Calu3 (cell line): ENCODE measurements around the gene SLC8A3. TPM values are rescaled to one million over a fixed set of nuclear protein-coding genes. Genes with fewer than 3 reads are reported as not detected.

Experiments
- BruUV-seq: library from RNA; stranded (reverse); fragments of 400-500 nt; replicated peaks from 2 replicates; lab custom pipeline; 2021; lab: Mats Ljungman, UMichigan
- CTCF ChIA-PET: fragments of 300-600 bp; sonication (Branson Sonifier 250); formaldehyde crosslinking; loops from one replicate; lab custom pipeline; 2022; ENCODE audit warnings: antibody characterized with exemption; lab: Charles Lee
- DNase-seq: peaks from one replicate; pipeline ENCODE4 v3.0.0; 2022
- H3K27ac Mint-ChIP-seq: one replicate; pipeline ENCODE4 v1.8.0; 2022; ENCODE audit warnings: mixed read lengths; ENCODE audit not compliant: unreplicated experiment
- H3K27me3 Mint-ChIP-seq: one replicate; pipeline ENCODE4 v1.8.0; 2022; ENCODE audit warnings: mixed read lengths; ENCODE audit not compliant: unreplicated experiment
- H3K36me3 Mint-ChIP-seq: one replicate; pipeline ENCODE4 v1.8.0; 2022; ENCODE audit warnings: mild to moderate bottlenecking, moderate library complexity, mixed read lengths; ENCODE audit not compliant: insufficient read depth, unreplicated experiment
- H3K4me1 Mint-ChIP-seq: one replicate; pipeline ENCODE4 v1.8.0; 2022; ENCODE audit warnings: mild to moderate bottlenecking, low read depth, mixed read lengths; ENCODE audit not compliant: unreplicated experiment
- H3K4me3 Mint-ChIP-seq: one replicate; pipeline ENCODE4 v1.8.0; 2022; ENCODE audit warnings: mild to moderate bottlenecking, low read depth, moderate library complexity, mixed read lengths; ENCODE audit not compliant: unreplicated experiment
- H3K9me3 Mint-ChIP-seq: one replicate; pipeline ENCODE4 v1.8.0; 2022; ENCODE audit warnings: low read depth, mixed read lengths; ENCODE audit not compliant: unreplicated experiment
- intact Hi-C: fragments of 100-400 bp; cut with micrococcal nuclease; formaldehyde crosslinking; loops from one replicate; pipeline ENCODE4 v1.10.0; 2022; ENCODE audit not compliant: unreplicated experiment
- total RNA-seq: library from RNA; stranded (reverse); gene quantifications from 2 replicates; pipeline ENCODE4 v1.2.3, GENCODE V29; 2022
- TF ChIP-seq, protein P1 (sequence below): fragments of 200-600 bp; IDR thresholded peaks from one replicate; pipeline ENCODE4 v1.8.0; 2022; ENCODE audit warnings: antibody characterized with exemption; ENCODE audit not compliant: unreplicated experiment

Gene SLC8A3
- total RNA-seq, 1 experiment from 2014 or later: not detected

- Mint-ChIP-seq H3K27ac (no peak overlapping the region), H3K4me3 (no peak overlapping the region), H3K36me3 (no peaks in the 10 kb centered on the region), H3K4me1 (no peaks in the 10 kb centered on the region), H3K27me3 (peaks cover 86% of the 10 kb centered on the region), H3K9me3 (no peaks in the 10 kb centered on the region)
- DNase-seq: no peak
- intact Hi-C loops: no loop called here
- CTCF ChIA-PET: no interaction called here
- BruUV-seq: no TSS peak
- TF ChIP-seq, protein P1, sequence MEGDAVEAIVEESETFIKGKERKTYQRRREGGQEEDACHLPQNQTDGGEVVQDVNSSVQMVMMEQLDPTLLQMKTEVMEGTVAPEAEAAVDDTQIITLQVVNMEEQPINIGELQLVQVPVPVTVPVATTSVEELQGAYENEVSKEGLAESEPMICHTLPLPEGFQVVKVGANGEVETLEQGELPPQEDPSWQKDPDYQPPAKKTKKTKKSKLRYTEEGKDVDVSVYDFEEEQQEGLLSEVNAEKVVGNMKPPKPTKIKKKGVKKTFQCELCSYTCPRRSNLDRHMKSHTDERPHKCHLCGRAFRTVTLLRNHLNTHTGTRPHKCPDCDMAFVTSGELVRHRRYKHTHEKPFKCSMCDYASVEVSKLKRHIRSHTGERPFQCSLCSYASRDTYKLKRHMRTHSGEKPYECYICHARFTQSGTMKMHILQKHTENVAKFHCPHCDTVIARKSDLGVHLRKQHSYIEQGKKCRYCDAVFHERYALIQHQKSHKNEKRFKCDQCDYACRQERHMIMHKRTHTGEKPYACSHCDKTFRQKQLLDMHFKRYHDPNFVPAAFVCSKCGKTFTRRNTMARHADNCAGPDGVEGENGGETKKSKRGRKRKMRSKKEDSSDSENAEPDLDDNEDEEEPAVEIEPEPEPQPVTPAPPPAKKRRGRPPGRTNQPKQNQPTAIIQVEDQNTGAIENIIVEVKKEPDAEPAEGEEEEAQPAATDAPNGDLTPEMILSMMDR: no peak
Measured at GRCh38 chr14:70171726-70172125, 17.0 kb downstream of the SLC8A3 start.

- intact Hi-C loops: no loop called here
- Mint-ChIP-seq H3K4me3 (no peak overlapping the region), H3K36me3 (no peaks in the 10 kb centered on the region), H3K27me3 (peaks cover 88% of the 10 kb centered on the region), H3K9me3 (no peaks in the 10 kb centered on the region), H3K4me1 (no peaks in the 10 kb centered on the region), H3K27ac (no peak overlapping the region)
- BruUV-seq: no TSS peak
- CTCF ChIA-PET: no interaction called here
- TF ChIP-seq, protein P1: no peak
- DNase-seq: no peak
Measured at GRCh38 chr14:70170976-70171375, 17.8 kb downstream of the SLC8A3 start.

GRCh38 chr14:70168406-70168805, 20.3 kb downstream of the SLC8A3 start:
- Mint-ChIP-seq H3K4me3 (no peak overlapping the region), H3K9me3 (no peaks in the 10 kb centered on the region)
- intact Hi-C loops: no loop called here

GRCh38 chr14:70166530-70167203, 22.1 kb downstream of the SLC8A3 start:
- intact Hi-C loops: no loop called here
- no TSS peak for BruUV-seq
- peaks cover 91% of the 10 kb centered on the region for H3K27me3 Mint-ChIP-seq
- TF ChIP-seq, protein P1: no peak
- CTCF ChIA-PET: no interaction called here
- no peak overlapping the region for H3K27ac Mint-ChIP-seq
- H3K36me3 Mint-ChIP-seq: no peaks in the 10 kb centered on the region
- no peak overlapping the region for H3K4me3 Mint-ChIP-seq
- no peaks in the 10 kb centered on the region for H3K9me3 Mint-ChIP-seq
- DNase-seq: no peak
- H3K4me1 Mint-ChIP-seq: no peaks in the 10 kb centered on the region

More at GRCh38 chr14:70168406-70168805, 20.3 kb downstream of the SLC8A3 start:
- DNase-seq: no peak
- Mint-ChIP-seq H3K27ac (no peak overlapping the region), H3K27me3 (peaks cover 92% of the 10 kb centered on the region), H3K36me3 (no peaks in the 10 kb centered on the region), H3K4me1 (no peaks in the 10 kb centered on the region)
- CTCF ChIA-PET: no interaction called here
- BruUV-seq: no TSS peak
- TF ChIP-seq, protein P1: no peak
